Astrocyte (in vitro differentiated cells and primary cell): ENCODE results near the gene ARSJ.

ENCODE experiments used
- EZH2 ChIP-seq: IDR thresholded peaks from 2 replicates; pipeline ENCODE4 v1.6.1; 2012; ENCODE audit warnings: mild to moderate bottlenecking, low read length, inconsistent platforms; ENCODE audit not compliant: insufficient read depth
- TF ChIP-seq, protein P1 (sequence below): IDR thresholded peaks from 2 replicates; pipeline ENCODE4 v1.5.1; 2011; ENCODE audit warnings: low read depth, mild to moderate bottlenecking, inconsistent platforms, low read length, moderate library complexity; ENCODE audit not compliant: insufficient read depth

- TF ChIP-seq, protein P1, sequence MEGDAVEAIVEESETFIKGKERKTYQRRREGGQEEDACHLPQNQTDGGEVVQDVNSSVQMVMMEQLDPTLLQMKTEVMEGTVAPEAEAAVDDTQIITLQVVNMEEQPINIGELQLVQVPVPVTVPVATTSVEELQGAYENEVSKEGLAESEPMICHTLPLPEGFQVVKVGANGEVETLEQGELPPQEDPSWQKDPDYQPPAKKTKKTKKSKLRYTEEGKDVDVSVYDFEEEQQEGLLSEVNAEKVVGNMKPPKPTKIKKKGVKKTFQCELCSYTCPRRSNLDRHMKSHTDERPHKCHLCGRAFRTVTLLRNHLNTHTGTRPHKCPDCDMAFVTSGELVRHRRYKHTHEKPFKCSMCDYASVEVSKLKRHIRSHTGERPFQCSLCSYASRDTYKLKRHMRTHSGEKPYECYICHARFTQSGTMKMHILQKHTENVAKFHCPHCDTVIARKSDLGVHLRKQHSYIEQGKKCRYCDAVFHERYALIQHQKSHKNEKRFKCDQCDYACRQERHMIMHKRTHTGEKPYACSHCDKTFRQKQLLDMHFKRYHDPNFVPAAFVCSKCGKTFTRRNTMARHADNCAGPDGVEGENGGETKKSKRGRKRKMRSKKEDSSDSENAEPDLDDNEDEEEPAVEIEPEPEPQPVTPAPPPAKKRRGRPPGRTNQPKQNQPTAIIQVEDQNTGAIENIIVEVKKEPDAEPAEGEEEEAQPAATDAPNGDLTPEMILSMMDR = no peak
- no peak for TF ChIP-seq EZH2
Measured at GRCh38 chr4:113998079-113998478, 18.6 kb upstream of the ARSJ start.
